Activated CD4-positive, alpha-beta T cell treated with anti-CD3 and anti-CD28 coated beads for 24 hours (primary cell): ENCODE data around the gene POLR2F.

Experiments used
- DNase-seq, 2 donors: peaks; one replicate each; pipeline ENCODE4 v3.0.0-alpha.2; 2020; ENCODE audit warnings: low read depth in 2 of 2

Gene POLR2F

DNA sequence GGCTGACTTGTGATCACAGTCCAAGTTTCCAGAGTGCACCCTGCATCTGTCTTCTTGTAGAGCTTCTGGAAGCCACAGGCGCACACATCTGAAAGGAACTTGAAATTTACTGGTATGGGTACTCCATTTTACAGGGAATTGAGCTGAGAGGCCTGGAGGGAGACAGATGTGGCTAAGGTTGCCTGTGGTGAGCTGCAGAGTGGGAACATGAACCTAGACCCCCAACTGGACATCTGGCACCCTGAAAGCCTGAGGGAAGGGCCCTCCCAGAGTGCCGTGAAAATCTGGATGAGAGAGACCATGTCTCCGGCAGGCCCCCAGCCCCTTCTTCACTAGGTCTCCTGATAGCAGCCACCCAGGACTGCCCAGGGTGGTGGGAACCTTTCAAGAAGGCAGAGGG is 53.4 kb downstream of the POLR2F start:
- DNase-seq, result no peak

DNA sequence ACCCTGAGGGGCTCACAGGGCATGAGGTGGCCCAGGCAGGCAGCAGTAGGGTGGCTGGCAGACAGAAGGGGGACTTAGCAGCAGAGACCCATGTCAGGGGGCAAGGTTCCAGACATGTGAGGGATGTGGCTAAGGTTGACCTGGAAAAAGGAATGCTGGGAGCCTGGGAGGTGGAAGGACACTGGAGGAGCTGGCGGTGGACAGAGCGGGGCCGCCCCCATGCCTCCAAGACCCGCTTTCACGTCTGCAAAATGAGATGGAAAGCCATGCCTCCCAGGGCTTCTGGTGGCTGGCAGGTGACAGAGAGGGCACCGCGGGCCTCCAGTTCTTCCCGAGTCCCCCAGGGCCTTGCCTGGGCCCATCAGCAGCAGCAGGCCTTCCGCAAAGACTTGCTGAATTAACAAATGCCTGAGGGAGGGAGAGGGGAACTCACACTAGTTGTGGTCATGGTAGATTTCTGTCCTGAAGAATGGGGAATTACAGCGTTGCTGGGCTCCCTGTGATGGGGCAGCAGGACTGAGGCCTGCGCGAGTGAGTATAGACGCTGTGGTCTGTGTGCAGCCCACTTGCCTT is 53.9 kb downstream of the POLR2F start:
- DNase-seq, result no peak

DNA sequence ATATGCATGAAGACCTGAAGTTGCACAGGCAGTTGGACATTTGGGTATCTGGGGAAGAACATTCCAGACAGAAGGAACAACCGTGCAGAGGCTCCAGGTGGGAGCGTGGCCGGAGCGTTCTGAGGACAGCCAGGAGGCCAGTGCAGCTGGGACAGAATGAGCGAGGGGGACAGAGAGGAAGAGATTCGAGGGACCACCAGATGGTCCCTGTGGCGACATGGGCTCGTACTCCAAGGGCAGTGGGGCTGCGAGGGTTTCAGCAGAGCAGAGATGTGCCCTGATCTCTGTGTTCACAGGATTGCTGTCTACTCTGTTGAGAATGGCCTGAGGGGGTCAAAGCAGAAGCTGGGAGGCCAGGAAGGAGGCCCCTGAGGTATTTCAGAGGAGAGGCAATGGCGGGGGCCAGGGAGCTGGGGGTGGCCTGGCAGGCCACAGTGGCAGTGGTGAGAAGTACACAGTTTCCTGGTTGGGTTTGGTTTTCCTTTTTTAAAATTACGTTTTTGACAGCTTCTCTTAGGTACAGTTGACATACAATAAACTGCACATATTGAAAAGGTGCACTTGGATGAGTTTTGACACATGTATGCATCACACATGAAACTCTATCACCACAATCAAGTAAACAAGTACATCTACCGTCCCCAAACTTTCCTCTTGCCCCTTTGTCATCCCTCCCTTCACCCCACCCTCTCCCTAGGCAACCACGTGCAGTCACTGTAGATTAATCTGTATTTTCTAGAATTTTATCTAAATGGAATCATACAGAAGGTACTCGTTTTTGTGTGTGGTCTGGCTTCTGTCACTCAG is 55.7 kb downstream of the POLR2F start:
- DNase-seq, result no peak

DNA sequence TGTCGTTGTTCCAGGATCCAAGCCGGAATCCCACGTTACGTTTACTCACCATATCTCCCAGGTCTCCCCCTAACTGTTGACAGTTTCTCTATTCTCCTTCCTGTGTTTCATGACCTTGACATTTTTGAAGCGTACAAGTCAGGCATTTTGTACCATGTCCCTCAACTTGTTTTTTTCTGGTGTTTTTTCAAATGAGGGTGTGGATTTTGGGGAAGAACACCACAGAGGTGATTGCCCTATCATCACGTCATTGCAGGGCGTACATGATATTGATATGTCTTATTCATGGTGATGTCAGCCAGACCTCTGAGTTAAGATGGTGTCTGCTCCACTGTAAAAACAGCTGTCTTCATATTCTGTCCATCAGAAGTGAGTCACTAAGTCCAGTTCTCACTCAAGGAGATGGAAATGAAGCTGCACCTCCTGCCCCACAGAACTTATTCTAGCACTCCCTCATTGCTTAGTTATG is 59.1 kb downstream of the POLR2F start:
- no peak for DNase-seq

DNA sequence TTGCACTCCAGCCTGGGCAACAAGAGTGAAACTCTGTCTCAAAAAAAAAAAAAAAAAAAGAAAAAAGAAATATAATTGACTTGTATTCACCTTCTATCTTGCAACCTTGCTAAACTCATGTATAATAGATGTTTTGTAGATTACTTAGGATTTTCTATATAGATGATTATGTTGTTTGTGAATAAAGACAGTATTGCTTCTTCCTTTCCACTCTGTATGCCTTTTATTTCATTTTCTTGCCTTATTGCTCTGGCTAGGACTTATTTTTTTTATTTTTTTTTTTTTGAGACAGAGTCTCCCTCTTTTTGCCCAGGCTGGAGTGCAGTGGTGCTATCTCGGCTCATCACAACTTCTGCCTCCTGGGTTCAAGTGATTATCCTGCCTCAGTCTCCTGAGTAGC is 60.6 kb downstream of the POLR2F start:
- no peak for DNase-seq

DNA sequence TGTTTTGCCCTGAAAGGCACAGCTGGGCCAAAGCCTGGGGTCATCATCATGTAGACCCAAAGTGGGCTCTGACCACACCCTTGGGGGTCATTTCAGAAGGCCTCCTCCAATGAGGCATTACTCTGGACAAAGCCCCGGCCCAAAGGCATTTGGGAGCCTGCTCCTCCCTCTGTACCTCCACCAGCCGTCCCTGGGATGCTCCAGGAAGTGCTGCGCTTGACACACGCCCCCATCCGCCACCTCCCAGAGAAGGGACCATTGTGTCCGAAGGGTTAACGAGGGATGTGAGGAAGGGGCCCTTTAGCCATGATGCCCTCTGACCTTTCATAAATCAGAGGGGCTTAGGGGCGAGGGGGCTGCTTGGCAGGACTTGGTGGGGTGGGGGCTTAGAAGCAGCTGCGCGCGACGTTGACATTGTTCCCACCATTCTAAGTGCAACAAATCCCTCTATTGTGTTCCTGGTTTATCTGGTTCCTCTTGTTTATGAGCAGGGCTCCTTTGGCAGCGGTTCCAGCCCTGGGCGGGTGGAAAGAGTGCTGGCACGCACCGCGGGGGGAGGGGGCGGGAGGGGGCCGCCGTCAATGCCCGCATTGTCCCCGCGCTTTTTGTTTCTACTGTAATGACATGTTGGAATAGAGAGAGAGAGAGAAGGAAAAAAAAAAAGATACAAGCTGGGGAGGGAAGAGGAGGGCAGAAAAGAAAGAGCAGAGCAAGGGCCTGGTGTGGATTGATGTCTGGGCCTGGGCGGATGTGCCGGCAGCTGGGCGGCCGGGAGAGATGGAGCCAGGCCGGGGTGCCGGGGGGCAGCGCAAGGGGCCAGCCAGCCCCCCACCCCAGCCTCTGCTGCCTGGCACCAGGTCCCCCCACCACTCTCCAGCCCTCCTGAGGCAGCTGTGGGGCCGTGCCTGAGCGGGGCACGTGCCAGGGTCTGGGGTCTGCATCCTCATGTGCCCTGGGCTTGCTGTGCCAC is 63.0 kb downstream of the POLR2F start:
- no peak for DNase-seq

DNA sequence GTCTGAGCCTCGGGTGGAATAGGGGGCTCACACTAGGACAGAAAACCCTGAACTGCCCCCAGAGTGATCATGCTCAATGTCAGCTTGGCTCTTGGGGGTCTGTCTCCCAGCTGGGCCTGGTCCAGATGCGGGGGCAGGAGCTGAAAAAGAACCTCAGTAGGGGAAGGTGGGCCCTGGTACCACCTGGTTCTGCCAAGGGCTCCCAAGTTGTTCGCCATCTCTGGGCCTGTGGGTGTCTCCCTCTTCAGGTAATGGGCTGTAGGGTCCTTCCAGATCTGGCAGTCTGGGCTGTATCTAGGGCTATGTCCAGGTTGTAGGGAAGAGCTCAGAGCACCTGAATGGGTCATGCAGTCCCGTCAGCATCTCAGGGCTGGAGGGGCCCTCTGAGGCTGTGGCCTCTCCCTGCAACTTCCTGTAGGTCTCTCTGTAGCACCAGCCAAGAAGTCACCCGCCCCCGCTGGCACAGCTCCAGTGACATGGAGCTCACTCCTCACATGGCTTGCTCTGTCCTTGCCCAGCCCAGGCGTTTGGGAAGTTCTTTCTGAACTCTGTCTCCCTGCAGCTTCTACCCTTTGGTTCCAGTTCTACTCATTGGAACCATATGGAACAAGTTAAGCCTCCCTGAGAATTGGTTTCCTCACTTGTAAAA is 63.9 kb downstream of the POLR2F start:
- DNase-seq, result no peak

DNA sequence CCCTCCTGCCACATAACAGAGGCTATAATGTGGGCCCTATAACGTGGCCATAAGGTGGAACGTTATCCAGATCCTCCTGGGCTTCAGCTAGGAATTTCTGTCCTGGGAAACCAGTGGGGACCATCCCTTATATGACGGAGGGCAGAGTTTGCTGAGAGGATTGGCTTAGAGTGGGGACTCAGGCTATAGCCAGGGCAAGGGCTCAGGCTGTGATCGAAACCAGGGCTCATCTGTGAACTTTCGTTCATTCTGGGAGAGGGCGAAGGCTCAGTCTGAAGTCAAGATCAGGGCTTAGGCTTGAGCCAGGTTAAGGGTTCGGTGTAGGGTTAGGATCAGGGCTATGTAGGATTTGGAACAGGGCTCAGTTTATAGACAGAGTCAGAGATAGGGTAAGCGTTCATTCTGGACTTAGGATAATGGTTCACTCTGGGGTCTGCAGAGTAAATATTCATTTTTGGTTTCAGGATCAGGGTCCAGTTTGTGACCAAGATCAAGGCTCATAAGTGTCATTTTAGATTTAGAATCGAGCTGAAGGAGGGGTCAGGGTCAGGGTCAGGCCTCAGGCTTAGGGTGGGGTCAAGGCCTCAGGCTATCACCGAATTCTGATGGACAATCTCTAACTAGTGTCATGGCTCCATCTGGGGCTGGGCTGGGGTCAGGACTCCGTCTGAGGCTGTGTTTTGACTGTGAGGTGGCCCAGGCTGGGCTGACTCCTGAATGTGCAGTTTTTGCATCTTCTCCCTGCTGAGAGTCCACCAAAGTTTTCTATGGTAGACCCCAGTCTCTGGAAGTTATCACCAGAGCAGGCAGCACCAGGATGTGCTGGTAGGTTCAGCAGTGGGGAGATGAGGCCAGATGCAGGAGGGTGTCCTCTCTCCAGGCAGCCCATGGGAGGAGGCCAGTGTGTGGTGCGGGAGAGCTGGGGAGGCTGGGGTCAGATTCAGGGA is 64.7 kb downstream of the POLR2F start:
- DNase-seq, result no peak
